ENCODE measurements around the gene SRGAP3.

SRGAP3 gene

GRCh38 chr3:9037144-9037711 lies 212.2 kb downstream of the SRGAP3 start:
- in situ Hi-C loops (cut with MboI; ENCODE audit: low sequenced_read_pairs, unreplicated experiment) = no loop called here
- DNase-seq (ENCODE audit: low spot score) = no peak
- no peak for TF ChIP-seq CTCF (IDR thresholded peaks at IDR 0.05; ENCODE audit: borderline replicate concordance, control extremely low read depth, extremely low read depth, insufficient read depth, missing control alignments)

- no peak for TF ChIP-seq CTCF (IDR thresholded peaks at IDR 0.05; ENCODE audit: borderline replicate concordance, control extremely low read depth, extremely low read depth, insufficient read depth, missing control alignments)
- in situ Hi-C loops (cut with MboI; ENCODE audit: low sequenced_read_pairs, unreplicated experiment) = no loop called here
- DNase-seq (ENCODE audit: low spot score) = no peak
These were observed 212.9 kb downstream of the SRGAP3 start for GRCh38 chr3:9036404-9037131.

GRCh38 chr3:9035961-9036360 lies 213.5 kb downstream of the SRGAP3 start:
- in situ Hi-C loops (cut with MboI; ENCODE audit: low sequenced_read_pairs, unreplicated experiment) = no loop called here
- no peak for TF ChIP-seq CTCF (IDR thresholded peaks at IDR 0.05; ENCODE audit: borderline replicate concordance, control extremely low read depth, extremely low read depth, insufficient read depth, missing control alignments)
- DNase-seq (ENCODE audit: low spot score) = no peak

GRCh38 chr3:9035473-9035872 lies 214.0 kb downstream of the SRGAP3 start:
- no peak for TF ChIP-seq CTCF (IDR thresholded peaks at IDR 0.05; ENCODE audit: borderline replicate concordance, control extremely low read depth, extremely low read depth, insufficient read depth, missing control alignments)
- DNase-seq (ENCODE audit: low spot score) = no peak
- in situ Hi-C loops (cut with MboI; ENCODE audit: low sequenced_read_pairs, unreplicated experiment) = no loop called here

- TF ChIP-seq CTCF (IDR thresholded peaks at IDR 0.05; ENCODE audit: borderline replicate concordance, control extremely low read depth, extremely low read depth, insufficient read depth, missing control alignments) = no peak
- in situ Hi-C loops (cut with MboI; ENCODE audit: low sequenced_read_pairs, unreplicated experiment) = no loop called here
- DNase-seq (ENCODE audit: low spot score) = no peak
These were observed 215.6 kb downstream of the SRGAP3 start for GRCh38 chr3:9033867-9034266.

- TF ChIP-seq CTCF (IDR thresholded peaks at IDR 0.05; ENCODE audit: borderline replicate concordance, control extremely low read depth, extremely low read depth, insufficient read depth, missing control alignments) = no peak
- in situ Hi-C loops (cut with MboI; ENCODE audit: low sequenced_read_pairs, unreplicated experiment) = no loop called here
- no peak for DNase-seq (ENCODE audit: low spot score)
These were observed 217.1 kb downstream of the SRGAP3 start for GRCh38 chr3:9032231-9032777.

All from GM13976 (cell line).